Activated CD4-positive, alpha-beta T cell treated with anti-CD3 and anti-CD28 coated beads, Interleukin-2, amount 50 U/mL, for 16 hours (primary cell): ENCODE data around the gene OR51Q1.

Experiments
- DNase-seq: peaks from one replicate; pipeline ENCODE4 v3.0.0-alpha.2; 2020

Gene OR51Q1

GRCh38 chr11:5421811-5422210 is at the start of gene OR51Q1:
TSS of gene OR51Q1 (plus strand) at chr11:5422111. CDS start at chr11:5422201, 90 bp downstream.
- no peak for DNase-seq

- DNase-seq, result peak; percentile 46
Observed at GRCh38 chr11:5380740-5381342, 41.1 kb upstream of the OR51Q1 start.

GRCh38 chr11:5383576-5383975 is 38.3 kb upstream of the OR51Q1 start, which contains the start of gene OR51M1:
TSS of gene OR51M1 (plus strand) at chr11:5383812. CDS start at chr11:5389399, 5,587 bp downstream.
- no peak for DNase-seq

- no peak for DNase-seq
Observed at GRCh38 chr11:5384335-5384734, 37.6 kb upstream of the OR51Q1 start.

- DNase-seq, result no peak
Observed at GRCh38 chr11:5390210-5390609, 31.7 kb upstream of the OR51Q1 start.

GRCh38 chr11:5394091-5394490 is 27.8 kb upstream of the OR51Q1 start:
- DNase-seq, result no peak

GRCh38 chr11:5398936-5399335 is 23.0 kb upstream of the OR51Q1 start:
- no peak for DNase-seq

GRCh38 chr11:5405173-5405572 is 16.7 kb upstream of the OR51Q1 start:
- no peak for DNase-seq

- DNase-seq, result no peak
Observed at GRCh38 chr11:5420993-5421392, 918 bp upstream of the OR51Q1 start.

GRCh38 chr11:5423131-5423530 is 1.2 kb downstream of the OR51Q1 start:
- DNase-seq, result no peak

GRCh38 chr11:5441414-5441813 is 19.5 kb downstream of the OR51Q1 start, which contains the start of gene OR51I1:
TSS of gene OR51I1 (minus strand) at chr11:5441514. CDS start at chr11:5441514, 0 bp downstream.
- no peak for DNase-seq

- no peak for DNase-seq
Observed at GRCh38 chr11:5443835-5444393, 22.0 kb downstream of the OR51Q1 start.

- no peak for DNase-seq
Observed at GRCh38 chr11:5449023-5449422, 27.1 kb downstream of the OR51Q1 start, which contains the start of gene OR51I2. TSS of gene OR51I2 (plus strand) at chr11:5449323. CDS start at chr11:5453489, 4,166 bp downstream.

GRCh38 chr11:5449432-5449831 is 27.5 kb downstream of the OR51Q1 start:
- DNase-seq, result no peak

- no peak for DNase-seq
Observed at GRCh38 chr11:5460983-5461621, 39.2 kb downstream of the OR51Q1 start.

- DNase-seq, result no peak
Observed at GRCh38 chr11:5467527-5467926, 45.6 kb downstream of the OR51Q1 start.
